ENCODE results near the gene SHANK1.

The SHANK1 gene

GRCh38 chr19:50697414-50698124 is 22.0 kb downstream of the SHANK1 start:
- TF ChIP-seq CTCF (IDR thresholded peaks at IDR 0.05; ENCODE audit: low read length): no peak
- no peaks in the 10 kb centered on the region for H3K27me3 ChIP-seq (ENCODE audit: insufficient read depth, low read length)
- H2AFZ ChIP-seq (ENCODE audit: low read length): no peak overlapping the region
- H3K9ac ChIP-seq (ENCODE audit: low read length): no peak overlapping the region
- H3K4me1 ChIP-seq (ENCODE audit: insufficient read depth, low read length, severe bottlenecking): no peaks in the 10 kb centered on the region
- H3K9me3 ChIP-seq (ENCODE audit: low read length): no peaks in the 10 kb centered on the region
- H3K79me2 ChIP-seq (ENCODE audit: insufficient read depth, low read length): no peaks in the 10 kb centered on the region
- H3K4me3 ChIP-seq (ENCODE audit: low read depth, low read length, poor library complexity, severe bottlenecking): no peak overlapping the region
- H3K27ac ChIP-seq (ENCODE audit: low read depth, low read length, poor library complexity, severe bottlenecking): no peak overlapping the region
- no peaks in the 10 kb centered on the region for H3F3A ChIP-seq (ENCODE audit: insufficient read depth, low read length)
- H3K4me2 ChIP-seq (ENCODE audit: low read length): no peak overlapping the region
- no peaks in the 10 kb centered on the region for H3K36me3 ChIP-seq (ENCODE audit: insufficient read depth, low read length)
- no peaks in the 10 kb centered on the region for H4K20me1 ChIP-seq (ENCODE audit: insufficient read depth, low read length)
- no peaks in the 10 kb centered on the region for H3K9me2 ChIP-seq (ENCODE audit: low read depth, low read length)

- Histone ChIP-seq H3K27me3 (ENCODE audit: insufficient read depth, low read length) (no peaks in the 10 kb centered on the region), H3K79me2 (ENCODE audit: insufficient read depth, low read length) (no peaks in the 10 kb centered on the region), H3K4me2 (ENCODE audit: low read length) (no peak overlapping the region), H3K9me2 (ENCODE audit: low read depth, low read length) (no peaks in the 10 kb centered on the region), H3K9ac (ENCODE audit: low read length) (no peak overlapping the region), H3K27ac (ENCODE audit: low read depth, low read length, poor library complexity, severe bottlenecking) (no peak overlapping the region), H3K36me3 (ENCODE audit: insufficient read depth, low read length) (no peaks in the 10 kb centered on the region), H3K4me3 (ENCODE audit: low read depth, low read length, poor library complexity, severe bottlenecking) (no peak overlapping the region), H4K20me1 (ENCODE audit: insufficient read depth, low read length) (no peaks in the 10 kb centered on the region), H3K4me1 (ENCODE audit: insufficient read depth, low read length, severe bottlenecking) (no peaks in the 10 kb centered on the region), H2AFZ (ENCODE audit: low read length) (no peak overlapping the region), H3F3A (ENCODE audit: insufficient read depth, low read length) (no peaks in the 10 kb centered on the region), H3K9me3 (ENCODE audit: low read length) (no peaks in the 10 kb centered on the region)
- no peak for TF ChIP-seq CTCF (IDR thresholded peaks at IDR 0.05; ENCODE audit: low read length)
- no peak for TF ChIP-seq EZH2 (IDR thresholded peaks at IDR 0.05; ENCODE audit: borderline replicate concordance, low read length)
Observed at GRCh38 chr19:50696094-50696483, 23.5 kb downstream of the SHANK1 start.

GRCh38 chr19:50695251-50696093 is 24.1 kb downstream of the SHANK1 start:
- no peak for TF ChIP-seq CTCF (IDR thresholded peaks at IDR 0.05; ENCODE audit: low read length)
- TF ChIP-seq EZH2 (IDR thresholded peaks at IDR 0.05; ENCODE audit: borderline replicate concordance, low read length): no peak
- no peaks in the 10 kb centered on the region for H3K4me1 ChIP-seq (ENCODE audit: insufficient read depth, low read length, severe bottlenecking)
- H3K4me3 ChIP-seq (ENCODE audit: low read depth, low read length, poor library complexity, severe bottlenecking): no peak overlapping the region
- H3K36me3 ChIP-seq (ENCODE audit: insufficient read depth, low read length): no peaks in the 10 kb centered on the region
- no peak overlapping the region for H3K4me2 ChIP-seq (ENCODE audit: low read length)
- H3K27me3 ChIP-seq (ENCODE audit: insufficient read depth, low read length): no peaks in the 10 kb centered on the region
- no peaks in the 10 kb centered on the region for H3K79me2 ChIP-seq (ENCODE audit: insufficient read depth, low read length)
- H4K20me1 ChIP-seq (ENCODE audit: insufficient read depth, low read length): no peaks in the 10 kb centered on the region
- no peaks in the 10 kb centered on the region for H3K9me2 ChIP-seq (ENCODE audit: low read depth, low read length)
- no peaks in the 10 kb centered on the region for H3F3A ChIP-seq (ENCODE audit: insufficient read depth, low read length)
- H3K27ac ChIP-seq (ENCODE audit: low read depth, low read length, poor library complexity, severe bottlenecking): no peak overlapping the region
- H3K9ac ChIP-seq (ENCODE audit: low read length): no peak overlapping the region
- H2AFZ ChIP-seq (ENCODE audit: low read length): no peak overlapping the region
- no peaks in the 10 kb centered on the region for H3K9me3 ChIP-seq (ENCODE audit: low read length)

Data from OCI-LY1 (cell line).